DOHH2 (cell line): ENCODE data around the gene PKP3.
A peak's percentile ranks its signal among the peaks of the same experiment; 100 is the strongest.

ENCODE experiments used
- H3F3A ChIP-seq: fragments of 200-600 bp; sonication (generic), shearing (Covaris generic); 2 replicates; pipeline ENCODE4 v1.6.0; 2016; ENCODE audit warnings: antibody characterized with exemption, mild to moderate bottlenecking; ENCODE audit not compliant: control insufficient read depth, insufficient read depth
- H3K27ac ChIP-seq: fragments of 200-600 bp; sonication (generic); 2 replicates; pipeline ENCODE4 v1.5.1; 2014; ENCODE audit warnings: low read depth, mild to moderate bottlenecking, low read length, moderate library complexity
- H3K27me3 ChIP-seq: fragments of 200-600 bp; sonication (generic); 2 replicates; pipeline ENCODE4 v1.6.1; 2014; ENCODE audit warnings: mild to moderate bottlenecking, low read length, mixed read lengths; ENCODE audit not compliant: control insufficient read depth
- H3K36me3 ChIP-seq: fragments of 200-600 bp; sonication (generic); 2 replicates; pipeline ENCODE4 v1.6.1; 2014; ENCODE audit warnings: mild to moderate bottlenecking, low read length, moderate library complexity, mixed read lengths; ENCODE audit not compliant: control insufficient read depth
- H3K4me1 ChIP-seq: fragments of 200-600 bp; sonication (generic); 2 replicates; pipeline ENCODE4 v1.6.1; 2014; ENCODE audit warnings: mild to moderate bottlenecking, low read length, mixed read lengths; ENCODE audit not compliant: control insufficient read depth
- H3K4me2 ChIP-seq: fragments of 200-600 bp; sonication (generic); 2 replicates; pipeline ENCODE4 v1.6.0; 2014; ENCODE audit warnings: mild to moderate bottlenecking, low read length, moderate library complexity
- H3K4me3 ChIP-seq: fragments of 200-600 bp; sonication (generic); 2 replicates; pipeline ENCODE4 v1.5.1; 2014; ENCODE audit warnings: mild to moderate bottlenecking, low read length, mixed read lengths
- H3K79me2 ChIP-seq: fragments of 200-600 bp; sonication (generic); 2 replicates; pipeline ENCODE4 v1.6.1; 2014; ENCODE audit warnings: mild to moderate bottlenecking, low read length, mixed read lengths; ENCODE audit not compliant: control insufficient read depth
- H3K9me2 ChIP-seq: fragments of 200-600 bp; sonication (generic); replicated peaks from 2 replicates; pipeline ENCODE4 v1.6.1; 2014; ENCODE audit warnings: mild to moderate bottlenecking, low read length, mixed read lengths; ENCODE audit not compliant: control insufficient read depth
- H3K9me3 ChIP-seq: fragments of 200-600 bp; sonication (generic); 2 replicates; pipeline ENCODE4 v1.6.1; 2014; ENCODE audit warnings: antibody characterized with exemption, low read length, mixed read lengths; ENCODE audit not compliant: control insufficient read depth, insufficient read depth
- H4K20me1 ChIP-seq: fragments of 200-600 bp; sonication (generic); 2 replicates; pipeline ENCODE4 v1.6.0; 2014; ENCODE audit warnings: low read depth, mild to moderate bottlenecking, antibody characterized with exemption, low read length, moderate library complexity; ENCODE audit not compliant: control insufficient read depth, insufficient read depth
- CTCF ChIP-seq: fragments of 200-600 bp; sonication (generic); IDR thresholded peaks from one replicate; pipeline ENCODE4 v1.5.1; 2014; ENCODE audit warnings: antibody characterized with exemption, mild to moderate bottlenecking, low read depth, low read length; ENCODE audit not compliant: poor library complexity, severe bottlenecking
- EZH2phosphoT487 ChIP-seq: fragments of 200-600 bp; sonication (generic); IDR thresholded peaks from 2 replicates; pipeline ENCODE4 v1.6.1; 2017; ENCODE audit warnings: borderline replicate concordance, mild to moderate bottlenecking, antibody characterized with exemption, low read length, moderate library complexity, mixed read lengths

Gene PKP3

GRCh38 chr11:449889-450808 is 56.1 kb downstream of the PKP3 start, which contains the start of gene PTDSS2:
Gene PTDSS2, plus strand, starts transcription at chr11:450279. Its CDS starts 177 bp downstream, at chr11:450456.
- no peaks in the 10 kb centered on the region; the same call in 1 of the 2 replicates for H3K27me3 ChIP-seq
- peaks cover 15% of the 10 kb centered on the region for H3F3A ChIP-seq
- peaks cover 36% of the 10 kb centered on the region for H3K4me1 ChIP-seq
- TF ChIP-seq EZH2phosphoT487: no peak
- no peak for TF ChIP-seq CTCF
- H3K9me2 ChIP-seq: no peaks in the 10 kb centered on the region
- peaks cover 19% of the 10 kb centered on the region for H3K36me3 ChIP-seq
- peak within 1 kb of the TSS; percentile 91 for H3K4me3 ChIP-seq
- no peaks in the 10 kb centered on the region for H3K9me3 ChIP-seq
- H4K20me1 ChIP-seq: peaks cover 6% of the 10 kb centered on the region; the same call in 1 of the 2 replicates
- H3K4me2 ChIP-seq: peak within 1 kb of the TSS; percentile 90
- peak within 1 kb of the TSS; percentile 73 for H3K27ac ChIP-seq
- peaks cover 53% of the 10 kb centered on the region for H3K79me2 ChIP-seq

- no peaks in the 10 kb centered on the region for H3K9me2 ChIP-seq
- no peak overlapping the region for H3K27ac ChIP-seq
- H3F3A ChIP-seq: peaks cover 13% of the 10 kb centered on the region
- H3K79me2 ChIP-seq: peaks cover 60% of the 10 kb centered on the region
- H3K27me3 ChIP-seq: no peaks in the 10 kb centered on the region; the same call in 1 of the 2 replicates
- H3K4me3 ChIP-seq: peak overlapping the region; percentile 91
- peaks cover 36% of the 10 kb centered on the region for H3K4me1 ChIP-seq
- peaks cover 23% of the 10 kb centered on the region for H3K36me3 ChIP-seq
- TF ChIP-seq CTCF: peak; percentile 64
- no peak for TF ChIP-seq EZH2phosphoT487
- H3K9me3 ChIP-seq: no peaks in the 10 kb centered on the region
- peaks cover 6% of the 10 kb centered on the region; the same call in 1 of the 2 replicates for H4K20me1 ChIP-seq
- H3K4me2 ChIP-seq: peak overlapping the region; percentile 90
Measured at GRCh38 chr11:450809-451451, 56.9 kb downstream of the PKP3 start.

- peaks cover 41% of the 10 kb centered on the region for H3K4me1 ChIP-seq
- H3K27ac ChIP-seq: no peak overlapping the region
- peaks cover 27% of the 10 kb centered on the region for H3K36me3 ChIP-seq
- H3K27me3 ChIP-seq: no peaks in the 10 kb centered on the region
- H3K4me2 ChIP-seq: peak overlapping the region; percentile 90
- peaks cover 6% of the 10 kb centered on the region; the same call in 1 of the 2 replicates for H4K20me1 ChIP-seq
- H3K9me2 ChIP-seq: no peaks in the 10 kb centered on the region
- H3K4me3 ChIP-seq: peak overlapping the region; percentile 91; the same call in 1 of the 2 replicates
- H3K79me2 ChIP-seq: peaks cover 66% of the 10 kb centered on the region
- TF ChIP-seq EZH2phosphoT487: no peak
- no peak for TF ChIP-seq CTCF
- H3K9me3 ChIP-seq: no peaks in the 10 kb centered on the region
- peaks cover 13% of the 10 kb centered on the region for H3F3A ChIP-seq
Measured at GRCh38 chr11:451738-452137, 57.7 kb downstream of the PKP3 start.
